Mesenchymal stem cell (in vitro differentiated cells and primary cell): ENCODE measurements around the gene PDK3.

Experiments used
- DNase-seq: peaks from one replicate; pipeline ENCODE4 v3.0.0-alpha.2; 2013
- H2AFZ ChIP-seq: one replicate; pipeline ENCODE4 v1.6.1; 2013; ENCODE audit warnings: low read depth, mild to moderate bottlenecking, control low read depth, inconsistent platforms, low read length, moderate library complexity
- H2AK5ac ChIP-seq: 2 replicates; pipeline ENCODE4 v1.6.1; 2013; ENCODE audit warnings: low read length, moderate library complexity, mild to moderate bottlenecking, inconsistent platforms; ENCODE audit not compliant: severe bottlenecking
- H2BK120ac ChIP-seq: one replicate; pipeline ENCODE4 v1.6.1; 2013; ENCODE audit warnings: low read depth, mild to moderate bottlenecking, inconsistent platforms, low read length, moderate library complexity
- H2BK12ac ChIP-seq, 2 experiments: one replicate each; pipeline ENCODE4 v1.6.1; 2013; ENCODE audit warnings: inconsistent platforms in 2 of 2, low read length in 2 of 2, mild to moderate bottlenecking in 2 of 2, moderate library complexity in 2 of 2, control low read depth in 1 of 2
- H2BK15ac ChIP-seq: one replicate; pipeline ENCODE4 v1.6.1; 2013; ENCODE audit warnings: mild to moderate bottlenecking, low read depth, inconsistent platforms; ENCODE audit not compliant: poor library complexity, severe bottlenecking
- H2BK5ac ChIP-seq: 2 replicates; pipeline ENCODE4 v1.6.1; 2013; ENCODE audit warnings: low read depth, mild to moderate bottlenecking, low read length, control low read depth, inconsistent platforms; ENCODE audit not compliant: poor library complexity, severe bottlenecking
- H3K14ac ChIP-seq, 2 experiments: one replicate each; pipeline ENCODE4 v1.6.1; 2013; ENCODE audit warnings: inconsistent platforms in 2 of 2, low read length in 2 of 2, control low read depth in 1 of 2, mild to moderate bottlenecking in 1 of 2, moderate library complexity in 1 of 2
- H3K18ac ChIP-seq, 2 experiments: one replicate each; pipeline ENCODE4 v1.6.1; 2013; ENCODE audit warnings: inconsistent platforms in 2 of 2, low read length in 2 of 2, control low read depth in 1 of 2, low read depth in 1 of 2, mild to moderate bottlenecking in 1 of 2
- H3K23ac ChIP-seq, 2 experiments: one replicate each; pipeline ENCODE4 v1.6.1; 2013; ENCODE audit warnings: inconsistent platforms in 2 of 2, low read length in 2 of 2, mild to moderate bottlenecking in 2 of 2, moderate library complexity in 2 of 2, control low read depth in 1 of 2
- H3K27ac ChIP-seq: 2 replicates; pipeline ENCODE4 v1.5.1; 2013; ENCODE audit warnings: mild to moderate bottlenecking, moderate library complexity, low read length, control low read depth, inconsistent platforms; ENCODE audit not compliant: poor library complexity, severe bottlenecking
- H3K27me3 ChIP-seq, 2 experiments: 2 replicates each; pipeline versions ENCODE4 v1.6.1 to v1.7.0; 2013; ENCODE audit warnings: low read length in 2 of 2, mild to moderate bottlenecking in 2 of 2, moderate library complexity in 2 of 2, control low read depth in 1 of 2, inconsistent platforms in 1 of 2; ENCODE audit not compliant: control insufficient read depth in 1 of 2, insufficient read depth in 1 of 2
- H3K36me3 ChIP-seq, 2 experiments: 2 replicates each; pipeline versions ENCODE4 v1.6.1 to v1.7.0; 2013; ENCODE audit warnings: low read length in 2 of 2, control low read depth in 1 of 2, inconsistent platforms in 1 of 2, low read depth in 1 of 2, mild to moderate bottlenecking in 1 of 2; ENCODE audit not compliant: insufficient read depth in 2 of 2, control insufficient read depth in 1 of 2
- H3K4ac ChIP-seq, 2 experiments: one replicate each; pipeline ENCODE4 v1.6.1; 2013; ENCODE audit warnings: inconsistent platforms in 2 of 2, low read length in 2 of 2, mild to moderate bottlenecking in 2 of 2, moderate library complexity in 2 of 2, control low read depth in 1 of 2, low read depth in 1 of 2
- H3K4me1 ChIP-seq: 2 replicates; pipeline ENCODE4 v1.6.1; 2013; ENCODE audit warnings: low read depth, low read length, control low read depth; ENCODE audit not compliant: control insufficient read depth, insufficient read depth
- H3K4me2 ChIP-seq: 2 replicates; pipeline ENCODE4 v1.6.1; 2013; ENCODE audit warnings: low read length, mild to moderate bottlenecking, inconsistent platforms; ENCODE audit not compliant: poor library complexity, severe bottlenecking
- H3K4me3 ChIP-seq, 2 experiments: 2 replicates each; pipeline versions ENCODE4 v1.5.1 to v1.7.0; 2013; ENCODE audit warnings: low read length in 2 of 2, mild to moderate bottlenecking in 2 of 2, control low read depth in 1 of 2, low read depth in 1 of 2; ENCODE audit not compliant: insufficient read depth in 1 of 2
- H3K79me1 ChIP-seq: replicated peaks from 2 replicates; pipeline ENCODE4 v1.6.1; 2013; ENCODE audit warnings: mild to moderate bottlenecking, control low read depth, low read length, inconsistent platforms; ENCODE audit not compliant: poor library complexity, severe bottlenecking
- H3K9ac ChIP-seq: 2 replicates; pipeline ENCODE4 v1.7.0; 2013; ENCODE audit warnings: mild to moderate bottlenecking, low read length, moderate library complexity
- H3K9me3 ChIP-seq: 2 replicates; pipeline ENCODE4 v1.7.0; 2013; ENCODE audit warnings: mild to moderate bottlenecking, low read length; ENCODE audit not compliant: control insufficient read depth
- H4K8ac ChIP-seq: one replicate; pipeline ENCODE4 v1.6.1; 2013; ENCODE audit warnings: inconsistent platforms, mild to moderate bottlenecking, low read length, moderate library complexity
- H4K91ac ChIP-seq: one replicate; pipeline ENCODE4 v1.6.1; 2013; ENCODE audit warnings: mild to moderate bottlenecking, low read length, inconsistent platforms
- WGBS: methylation state at CpG from one replicate; pipeline ENCODE4 v1.1.7; 2013; ENCODE audit warnings: mixed read lengths; 5-methylcytosine and 5-hydroxymethylcytosine counted together

The PDK3 gene

GRCh38 chrX:24425806-24426205 is 39.3 kb upstream of the PDK3 start:
- H3K4me2 ChIP-seq, result no peak overlapping the region
- no peak overlapping the region for H3K4ac ChIP-seq
- no peaks in the 10 kb centered on the region for H3K27me3 ChIP-seq
- no peak overlapping the region for H2BK12ac ChIP-seq
- no peaks in the 10 kb centered on the region for H3K36me3 ChIP-seq
- 28% methylated on average over 1 of the region's 2 CpGs for WGBS
- no peak overlapping the region for H3K4me3 ChIP-seq
- no peak overlapping the region for H2AFZ ChIP-seq
- no peak overlapping the region for H4K8ac ChIP-seq
- H2BK120ac ChIP-seq, result no peak overlapping the region
- H2AK5ac ChIP-seq, result no peak overlapping the region
- no peaks in the 10 kb centered on the region for H3K9me3 ChIP-seq
- H3K23ac ChIP-seq, result no peak overlapping the region
- no peak overlapping the region for H3K27ac ChIP-seq
- DNase-seq, result no peak
- no peak overlapping the region for H3K18ac ChIP-seq
- no peak overlapping the region for H2BK5ac ChIP-seq
- H2BK15ac ChIP-seq, result no peak overlapping the region
- no peak overlapping the region for H4K91ac ChIP-seq
- no peaks in the 10 kb centered on the region for H3K4me1 ChIP-seq
- no peak overlapping the region for H3K9ac ChIP-seq
- no peaks in the 10 kb centered on the region for H3K79me1 ChIP-seq
- no peak overlapping the region for H3K14ac ChIP-seq

GRCh38 chrX:24426340-24426913 is 38.7 kb upstream of the PDK3 start:
- no peaks in the 10 kb centered on the region for H3K79me1 ChIP-seq
- no peak overlapping the region for H2AK5ac ChIP-seq
- H3K9ac ChIP-seq, result no peak overlapping the region
- no peak overlapping the region for H2BK5ac ChIP-seq
- H4K91ac ChIP-seq, result no peak overlapping the region
- H2BK12ac ChIP-seq, result no peak overlapping the region
- no peak overlapping the region for H3K4ac ChIP-seq
- H3K4me1 ChIP-seq, result no peaks in the 10 kb centered on the region
- H3K27ac ChIP-seq, result no peak overlapping the region
- H3K18ac ChIP-seq, result peak overlapping the region in 1 of 2 experiments; percentile 8
- no peaks in the 10 kb centered on the region for H3K9me3 ChIP-seq
- H3K14ac ChIP-seq, result no peak overlapping the region
- no peak overlapping the region for H3K23ac ChIP-seq
- H3K4me3 ChIP-seq, result no peak overlapping the region
- no peak overlapping the region for H2BK15ac ChIP-seq
- no peak overlapping the region for H3K4me2 ChIP-seq
- no peak for DNase-seq
- H3K27me3 ChIP-seq, result no peaks in the 10 kb centered on the region
- 90% methylated on average over 1 of the region's 2 CpGs for WGBS
- no peak overlapping the region for H2AFZ ChIP-seq
- H3K36me3 ChIP-seq, result no peaks in the 10 kb centered on the region
- H2BK120ac ChIP-seq, result no peak overlapping the region
- no peak overlapping the region for H4K8ac ChIP-seq

- WGBS, result 88% methylated on average over 10 of the region's 10 CpGs
- Histone ChIP-seq H2BK12ac (no peak overlapping the region), H2AK5ac (no peak overlapping the region), H3K23ac (no peak overlapping the region), H3K14ac (no peak overlapping the region), H3K4ac (no peak overlapping the region), H2BK5ac (no peak overlapping the region), H3K79me1 (no peaks in the 10 kb centered on the region), H3K4me2 (no peak overlapping the region), H4K8ac (no peak overlapping the region), H4K91ac (no peak overlapping the region), H3K36me3 (no peaks in the 10 kb centered on the region), H2BK15ac (no peak overlapping the region), H3K18ac (no peak overlapping the region), H3K27ac (no peak overlapping the region), H2AFZ (no peak overlapping the region), H3K27me3 (peaks cover 0 to 7% of the 10 kb centered on the region in 2 experiments), H3K4me1 (no peaks in the 10 kb centered on the region), H3K4me3 (no peak overlapping the region), H3K9ac (peak overlapping the region; percentile 47), H2BK120ac (no peak overlapping the region), H3K9me3 (no peaks in the 10 kb centered on the region)
- DNase-seq, result no peak
Measured at GRCh38 chrX:24426921-24427746, 38.0 kb upstream of the PDK3 start.

GRCh38 chrX:24427747-24428019 is 37.4 kb upstream of the PDK3 start:
- no peaks in the 10 kb centered on the region for H3K36me3 ChIP-seq
- H2BK12ac ChIP-seq, result no peak overlapping the region
- no peak overlapping the region for H2BK120ac ChIP-seq
- no peak overlapping the region for H3K27ac ChIP-seq
- no peaks in the 10 kb centered on the region for H3K9me3 ChIP-seq
- H3K27me3 ChIP-seq, result peaks cover 0 to 11% of the 10 kb centered on the region in 2 experiments
- no peak overlapping the region for H2BK15ac ChIP-seq
- no peak overlapping the region for H2AK5ac ChIP-seq
- H3K4ac ChIP-seq, result no peak overlapping the region
- 78% methylated on average over 1 of the region's 1 CpG for WGBS
- H3K79me1 ChIP-seq, result no peaks in the 10 kb centered on the region
- H2AFZ ChIP-seq, result no peak overlapping the region
- H3K23ac ChIP-seq, result no peak overlapping the region
- no peaks in the 10 kb centered on the region for H3K4me1 ChIP-seq
- H4K8ac ChIP-seq, result no peak overlapping the region
- H3K14ac ChIP-seq, result no peak overlapping the region
- no peak overlapping the region for H4K91ac ChIP-seq
- no peak overlapping the region for H3K18ac ChIP-seq
- no peak overlapping the region for H3K4me3 ChIP-seq
- no peak for DNase-seq
- peak overlapping the region; percentile 47 for H3K9ac ChIP-seq
- no peak overlapping the region for H2BK5ac ChIP-seq
- no peak overlapping the region for H3K4me2 ChIP-seq
